Immature natural killer cell (primary cell): ENCODE measurements around the gene CAPZA3. TPM values are rescaled to one million over a fixed set of nuclear protein-coding genes. Genes with fewer than 3 reads are reported as not detected.

Source experiments
- polyA plus RNA-seq, 3 donors: library from polyadenylated mRNA; unstranded; fragments of 300-500 nt; fragmentation: Illumina TruSeq; gene quantifications; one replicate each; pipeline ENCODE4 v1.2.3, GENCODE V29; 2021

CAPZA3 gene
- polyA plus RNA-seq, 3 donors from 2014 or later: not detected

Other genes starting within 250 kb of the CAPZA3 start
- gene PLCZ1, start 107 bp upstream of the CAPZA3 start, polyA plus RNA-seq: not detected